Hepatocyte (in vitro differentiated cells): Measurements from ENCODE around the gene INF2. TPM values are rescaled to one million over a fixed set of nuclear protein-coding genes. Genes with fewer than 3 reads are reported as not detected.
"Not testable (repeated sequence)": the region's sequence is repeated elsewhere in the genome, so short reads cannot be mapped to it uniquely, and the experiment has no call there.

Experiments used
- DNase-seq: peaks from one replicate; pipeline ENCODE4 v3.0.0-alpha.2; 2016; ENCODE audit warnings: low spot score
- H2AFZ ChIP-seq: fragments of 200-600 bp; sonication (generic); 2 replicates; pipeline ENCODE4 v1.6.0; 2016; ENCODE audit warnings: antibody characterized with exemption, mild to moderate bottlenecking
- H3K27ac ChIP-seq: fragments of 200-600 bp; sonication (generic); 2 replicates; pipeline ENCODE4 v1.5.1; 2016; ENCODE audit warnings: mild to moderate bottlenecking
- H3K27me3 ChIP-seq: fragments of 200-600 bp; sonication (generic); 2 replicates; pipeline ENCODE4 v1.6.1; 2016
- H3K36me3 ChIP-seq: fragments of 200-600 bp; sonication (generic); replicated peaks from 2 replicates; pipeline ENCODE4 v1.5.1; 2016; ENCODE audit warnings: low read depth; ENCODE audit not compliant: insufficient read depth
- H3K4me1 ChIP-seq: fragments of 200-600 bp; sonication (generic); 2 replicates; pipeline ENCODE4 v1.5.1; 2016; ENCODE audit warnings: mild to moderate bottlenecking, moderate library complexity; ENCODE audit not compliant: insufficient read depth
- H3K4me2 ChIP-seq: fragments of 200-600 bp; sonication (generic); 2 replicates; pipeline ENCODE4 v1.6.0; 2016
- H3K4me3 ChIP-seq: fragments of 200-600 bp; sonication (generic); 2 replicates; pipeline ENCODE4 v1.5.1; 2016; ENCODE audit warnings: mild to moderate bottlenecking
- H3K79me2 ChIP-seq: fragments of 200-600 bp; sonication (generic); 2 replicates; pipeline ENCODE4 v1.6.0; 2017; ENCODE audit warnings: mild to moderate bottlenecking
- H3K9me2 ChIP-seq: fragments of 200-600 bp; sonication (generic); replicated peaks from 2 replicates; pipeline ENCODE4 v1.6.0; 2017; ENCODE audit warnings: mild to moderate bottlenecking; ENCODE audit not compliant: insufficient read depth
- H3K9me3 ChIP-seq: fragments of 200-600 bp; sonication (generic); 2 replicates; pipeline ENCODE4 v1.5.1; 2016; ENCODE audit warnings: low read depth, mild to moderate bottlenecking
- H4K20me1 ChIP-seq: fragments of 200-600 bp; sonication (generic); 2 replicates; pipeline ENCODE4 v1.6.0; 2016; ENCODE audit warnings: mild to moderate bottlenecking; ENCODE audit not compliant: insufficient read depth, poor library complexity, severe bottlenecking
- EZH2 ChIP-seq: fragments of 200-600 bp; sonication (generic); IDR thresholded peaks from 2 replicates; pipeline ENCODE4 v1.6.1; 2016; ENCODE audit warnings: antibody characterized with exemption, mild to moderate bottlenecking, borderline replicate concordance
- EZH2phosphoT487 ChIP-seq: fragments of 200-600 bp; sonication (generic); IDR thresholded peaks from one replicate; pipeline ENCODE4 v1.6.1; 2018; ENCODE audit warnings: antibody characterized with exemption, mild to moderate bottlenecking, low read depth, moderate library complexity; ENCODE audit not compliant: unreplicated experiment, severe bottlenecking
- WGBS: methylation state at CpG from one replicate; pipeline ENCODE4 v1.1.6; 2016; ENCODE audit warnings: low lambda C conversion rate; ENCODE audit errors: missing lambda C conversion rate; 5-methylcytosine and 5-hydroxymethylcytosine counted together
- polyA plus RNA-seq: library from polyadenylated mRNA; unstranded; fragments of >200 nt; fragmentation: Nextera tagmentation; extraction: Ambion mirVana; gene quantifications from 2 replicates; pipeline ENCODE4 v1.2.1, GENCODE V29; 2016
- total RNA-seq: library from RNA; depleted of rRNA; stranded (reverse); fragments of >200 nt; gene quantifications from 2 replicates; pipeline ENCODE4 v1.2.3, GENCODE V29; 2014
- TF ChIP-seq, protein P1 (sequence below): fragments of 200-600 bp; sonication (generic); IDR thresholded peaks from 2 replicates; pipeline ENCODE4 v1.5.1; 2016; ENCODE audit warnings: antibody characterized with exemption, mild to moderate bottlenecking; ENCODE audit not compliant: poor library complexity

The INF2 gene
- total and polyA plus RNA-seq, 2 experiments from 2014 or later = 23.8 to 31.6 TPM

DNA sequence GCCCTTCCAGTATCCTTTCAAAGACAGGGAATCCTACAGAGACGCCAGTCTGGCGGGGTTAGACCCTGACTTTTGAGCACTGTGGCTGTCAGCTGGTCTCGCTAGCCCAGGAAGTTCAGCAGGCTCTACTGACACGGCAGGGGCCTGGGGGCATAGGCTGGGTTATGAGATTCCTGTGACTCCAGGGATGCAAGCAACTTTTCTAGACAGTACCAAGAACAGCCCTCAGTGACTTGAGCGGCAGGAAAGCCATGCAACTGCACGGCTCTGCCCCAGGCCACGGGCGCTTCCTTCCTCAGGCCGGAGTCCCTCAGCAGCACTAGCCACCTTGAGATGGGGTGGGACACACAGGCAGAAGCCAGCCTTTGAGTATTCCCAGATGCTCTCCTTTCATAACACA, 58.5 kb downstream of the INF2 start:
- Histone ChIP-seq H3K79me2 (no peaks in the 10 kb centered on the region), H3K4me3 (no peak overlapping the region), H3K9me3 (no peaks in the 10 kb centered on the region), H3K9me2 (no peaks in the 10 kb centered on the region), H3K27ac (peak overlapping the region; percentile 77), H3K36me3 (no peaks in the 10 kb centered on the region), H3K27me3 (no peaks in the 10 kb centered on the region), H2AFZ (no peak overlapping the region), H3K4me2 (no peak overlapping the region), H4K20me1 (no peaks in the 10 kb centered on the region), H3K4me1 (peaks cover 28% of the 10 kb centered on the region)
- no peak for DNase-seq
- TF ChIP-seq, protein P1, sequence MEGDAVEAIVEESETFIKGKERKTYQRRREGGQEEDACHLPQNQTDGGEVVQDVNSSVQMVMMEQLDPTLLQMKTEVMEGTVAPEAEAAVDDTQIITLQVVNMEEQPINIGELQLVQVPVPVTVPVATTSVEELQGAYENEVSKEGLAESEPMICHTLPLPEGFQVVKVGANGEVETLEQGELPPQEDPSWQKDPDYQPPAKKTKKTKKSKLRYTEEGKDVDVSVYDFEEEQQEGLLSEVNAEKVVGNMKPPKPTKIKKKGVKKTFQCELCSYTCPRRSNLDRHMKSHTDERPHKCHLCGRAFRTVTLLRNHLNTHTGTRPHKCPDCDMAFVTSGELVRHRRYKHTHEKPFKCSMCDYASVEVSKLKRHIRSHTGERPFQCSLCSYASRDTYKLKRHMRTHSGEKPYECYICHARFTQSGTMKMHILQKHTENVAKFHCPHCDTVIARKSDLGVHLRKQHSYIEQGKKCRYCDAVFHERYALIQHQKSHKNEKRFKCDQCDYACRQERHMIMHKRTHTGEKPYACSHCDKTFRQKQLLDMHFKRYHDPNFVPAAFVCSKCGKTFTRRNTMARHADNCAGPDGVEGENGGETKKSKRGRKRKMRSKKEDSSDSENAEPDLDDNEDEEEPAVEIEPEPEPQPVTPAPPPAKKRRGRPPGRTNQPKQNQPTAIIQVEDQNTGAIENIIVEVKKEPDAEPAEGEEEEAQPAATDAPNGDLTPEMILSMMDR = no peak
- TF ChIP-seq EZH2phosphoT487 (no peak), EZH2 (no peak)
- WGBS = 65% methylated on average over 9 of the region's 9 CpGs

DNA sequence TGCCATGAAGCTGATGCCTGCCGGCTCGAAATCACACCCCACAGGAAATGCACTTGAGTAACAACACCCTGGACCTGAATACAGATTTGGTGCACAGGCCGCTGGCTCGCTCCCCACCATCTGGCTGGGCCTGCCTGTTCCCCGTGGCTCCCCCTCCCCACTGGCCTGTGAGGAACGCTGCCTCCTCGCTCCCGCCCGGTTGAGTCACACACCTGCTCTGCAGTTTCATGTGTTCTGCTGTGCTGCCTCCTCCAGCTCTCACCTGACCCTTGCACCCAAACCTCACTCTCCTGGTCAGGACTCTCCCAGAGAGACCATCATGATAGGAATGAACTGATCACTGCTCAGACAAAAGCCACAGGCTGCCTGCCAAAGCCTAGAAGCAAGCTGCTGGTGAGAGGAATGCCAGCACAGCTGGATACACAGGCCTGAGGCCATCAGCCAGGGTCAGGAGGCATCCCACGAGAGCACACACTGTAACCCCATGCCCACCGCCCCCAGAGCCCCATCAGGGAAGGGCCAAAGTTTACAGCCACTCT, 59.8 kb downstream of the INF2 start:
- TF ChIP-seq, protein P1 = no peak
- TF ChIP-seq EZH2phosphoT487 = no peak
- no peak for TF ChIP-seq EZH2
- Histone ChIP-seq H3K79me2 (peaks cover 12% of the 10 kb centered on the region), H3K9me3 (no peaks in the 10 kb centered on the region), H3K4me1 (peaks cover 30% of the 10 kb centered on the region), H2AFZ (no peak overlapping the region), H4K20me1 (peaks cover 8% of the 10 kb centered on the region), H3K27ac (peak overlapping the region; percentile 77), H3K4me3 (no peak overlapping the region), H3K36me3 (no peaks in the 10 kb centered on the region), H3K4me2 (peak overlapping the region; percentile 6), H3K9me2 (no peaks in the 10 kb centered on the region), H3K27me3 (no peaks in the 10 kb centered on the region)
- WGBS = 54% methylated on average over 11 of the region's 11 CpGs
- peak; percentile 84 for DNase-seq

DNA sequence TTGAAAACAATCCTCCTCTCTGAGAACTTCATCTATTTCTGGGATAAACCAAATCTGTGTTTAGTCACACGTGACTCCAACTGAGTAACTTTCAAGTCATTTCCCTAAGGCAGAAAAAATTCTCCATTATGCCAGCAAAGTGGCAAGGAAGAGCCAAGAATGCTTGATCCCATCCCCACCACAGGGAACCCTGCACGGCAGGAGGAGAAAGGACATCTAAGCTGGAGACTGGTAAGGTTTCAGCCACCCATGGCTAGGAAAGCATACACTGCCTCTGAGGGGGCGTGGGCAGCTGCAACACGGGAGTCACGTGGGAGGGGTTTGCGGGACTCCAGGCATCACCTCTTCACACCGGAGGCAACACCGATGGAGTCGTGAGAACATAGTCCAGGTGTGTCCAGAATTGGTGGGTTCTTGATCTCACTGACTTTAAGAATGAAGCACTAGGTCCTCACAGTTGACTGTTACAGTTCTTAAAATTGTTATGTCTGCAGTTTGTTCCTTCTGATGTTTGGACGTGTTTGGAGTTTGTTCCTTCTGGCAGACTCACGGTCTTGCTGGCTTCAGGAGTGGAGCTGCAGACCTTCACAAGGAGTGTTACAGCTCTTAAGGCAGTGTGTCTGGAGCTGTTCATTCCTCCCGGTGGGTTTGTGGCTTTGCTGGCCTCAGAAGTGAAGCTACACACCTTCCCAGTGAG, 60.8 kb downstream of the INF2 start:
- H3K9me2 ChIP-seq = no peaks in the 10 kb centered on the region
- H3K4me1 ChIP-seq = peaks cover 35% of the 10 kb centered on the region
- no peak overlapping the region for H2AFZ ChIP-seq
- WGBS = 85% methylated on average over 12 of the region's 12 CpGs
- no peak for DNase-seq
- no peaks in the 10 kb centered on the region for H3K9me3 ChIP-seq
- no peaks in the 10 kb centered on the region for H3K27me3 ChIP-seq
- peaks cover 18% of the 10 kb centered on the region for H4K20me1 ChIP-seq
- H3K36me3 ChIP-seq = no peaks in the 10 kb centered on the region
- H3K79me2 ChIP-seq = peaks cover 22% of the 10 kb centered on the region
- H3K27ac ChIP-seq = peak overlapping the region; percentile 75
- TF ChIP-seq EZH2 (no peak), EZH2phosphoT487 (no peak)
- TF ChIP-seq, protein P1 = no peak
- peak overlapping the region; percentile 6 for H3K4me2 ChIP-seq
- H3K4me3 ChIP-seq = no peak overlapping the region

DNA sequence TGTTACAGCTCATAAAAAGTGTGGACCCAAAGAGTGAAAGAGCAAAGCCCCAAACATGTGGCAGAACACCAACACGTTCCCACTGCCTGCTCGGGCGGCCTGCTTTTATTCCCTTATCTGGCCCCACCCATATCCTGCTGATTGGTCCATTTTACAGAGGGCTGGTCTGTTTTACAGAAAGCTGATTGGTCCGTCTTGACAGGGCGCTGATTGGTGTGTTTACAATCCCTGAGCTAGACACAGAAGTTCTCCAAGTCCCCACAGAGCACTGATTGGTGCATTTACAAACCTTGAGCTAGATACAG, 61.3 kb downstream of the INF2 start:
- not testable (repeated sequence) for H3K36me3 ChIP-seq, H3K27me3 ChIP-seq, H2AFZ ChIP-seq, H3K9me3 ChIP-seq, H3K4me3 ChIP-seq, H3K9me2 ChIP-seq, H3K4me2 ChIP-seq, H3K27ac ChIP-seq, DNase-seq
- H3K79me2 ChIP-seq = peaks cover 27% of the 10 kb centered on the region
- peaks cover 23% of the 10 kb centered on the region for H4K20me1 ChIP-seq
- H3K4me1 ChIP-seq = peaks cover 35% of the 10 kb centered on the region
- 94% methylated on average over 5 of the region's 5 CpGs for WGBS
